Type B pancreatic cell (in vitro differentiated cells): ENCODE data around the gene CEBPB. TPM values are rescaled to one million over a fixed set of nuclear protein-coding genes. Genes with fewer than 3 reads are reported as not detected.

ENCODE experiments used
- DNase-seq: peaks from one replicate; pipeline ENCODE4 v3.0.0; 2021; ENCODE audit warnings: mixed read lengths; ENCODE audit not compliant: unreplicated experiment; ENCODE audit errors: extremely low spot score
- H3K27ac Mint-ChIP-seq: 2 replicates; pipeline ENCODE4 v1.8.0; 2021; ENCODE audit warnings: mild to moderate bottlenecking, mixed read lengths
- H3K27me3 Mint-ChIP-seq: 2 replicates; pipeline ENCODE4 v1.8.0; 2021; ENCODE audit warnings: mixed read lengths
- H3K36me3 Mint-ChIP-seq: 2 replicates; pipeline ENCODE4 v1.8.0; 2021; ENCODE audit warnings: mixed read lengths
- H3K4me1 Mint-ChIP-seq: one replicate; pipeline ENCODE4 v1.8.0; 2021; ENCODE audit warnings: mixed read lengths; ENCODE audit not compliant: unreplicated experiment
- H3K4me3 Mint-ChIP-seq: 2 replicates; pipeline ENCODE4 v1.8.0; 2021; ENCODE audit warnings: mild to moderate bottlenecking, mixed read lengths
- H3K9me3 Mint-ChIP-seq: 2 replicates; pipeline ENCODE4 v1.8.0; 2021; ENCODE audit warnings: mixed read lengths
- total RNA-seq: library from RNA; stranded (reverse); gene quantifications from 2 replicates; pipeline ENCODE4 v1.2.1, GENCODE V29; 2021; ENCODE audit warnings: low replicate concordance
- TF ChIP-seq, protein P1 (sequence below): fragments of 200-600 bp; sonication (generic); conservative IDR thresholded peaks from 2 replicates; pipeline ENCODE4 v1.5.0; 2021; ENCODE audit warnings: antibody characterized with exemption, mild to moderate bottlenecking

CEBPB gene
- total RNA-seq, 1 donor from 2014 or later, result 23.0 TPM

DNA sequence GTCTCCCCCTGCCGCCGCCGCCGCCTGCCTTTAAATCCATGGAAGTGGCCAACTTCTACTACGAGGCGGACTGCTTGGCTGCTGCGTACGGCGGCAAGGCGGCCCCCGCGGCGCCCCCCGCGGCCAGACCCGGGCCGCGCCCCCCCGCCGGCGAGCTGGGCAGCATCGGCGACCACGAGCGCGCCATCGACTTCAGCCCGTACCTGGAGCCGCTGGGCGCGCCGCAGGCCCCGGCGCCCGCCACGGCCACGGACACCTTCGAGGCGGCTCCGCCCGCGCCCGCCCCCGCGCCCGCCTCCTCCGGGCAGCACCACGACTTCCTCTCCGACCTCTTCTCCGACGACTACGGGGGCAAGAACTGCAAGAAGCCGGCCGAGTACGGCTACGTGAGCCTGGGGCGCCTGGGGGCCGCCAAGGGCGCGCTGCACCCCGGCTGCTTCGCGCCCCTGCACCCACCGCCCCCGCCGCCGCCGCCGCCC, 474 bp downstream of the CEBPB start:
- Mint-ChIP-seq H3K27ac (no peak overlapping the region), H3K36me3 (no peaks in the 10 kb centered on the region), H3K4me1 (peaks cover 24% of the 10 kb centered on the region), H3K9me3 (no peaks in the 10 kb centered on the region), H3K27me3 (peaks cover 4% of the 10 kb centered on the region), H3K4me3 (peak overlapping the region; percentile 74)
- DNase-seq, result no peak
- TF ChIP-seq, protein P1, sequence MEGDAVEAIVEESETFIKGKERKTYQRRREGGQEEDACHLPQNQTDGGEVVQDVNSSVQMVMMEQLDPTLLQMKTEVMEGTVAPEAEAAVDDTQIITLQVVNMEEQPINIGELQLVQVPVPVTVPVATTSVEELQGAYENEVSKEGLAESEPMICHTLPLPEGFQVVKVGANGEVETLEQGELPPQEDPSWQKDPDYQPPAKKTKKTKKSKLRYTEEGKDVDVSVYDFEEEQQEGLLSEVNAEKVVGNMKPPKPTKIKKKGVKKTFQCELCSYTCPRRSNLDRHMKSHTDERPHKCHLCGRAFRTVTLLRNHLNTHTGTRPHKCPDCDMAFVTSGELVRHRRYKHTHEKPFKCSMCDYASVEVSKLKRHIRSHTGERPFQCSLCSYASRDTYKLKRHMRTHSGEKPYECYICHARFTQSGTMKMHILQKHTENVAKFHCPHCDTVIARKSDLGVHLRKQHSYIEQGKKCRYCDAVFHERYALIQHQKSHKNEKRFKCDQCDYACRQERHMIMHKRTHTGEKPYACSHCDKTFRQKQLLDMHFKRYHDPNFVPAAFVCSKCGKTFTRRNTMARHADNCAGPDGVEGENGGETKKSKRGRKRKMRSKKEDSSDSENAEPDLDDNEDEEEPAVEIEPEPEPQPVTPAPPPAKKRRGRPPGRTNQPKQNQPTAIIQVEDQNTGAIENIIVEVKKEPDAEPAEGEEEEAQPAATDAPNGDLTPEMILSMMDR, result no peak

DNA sequence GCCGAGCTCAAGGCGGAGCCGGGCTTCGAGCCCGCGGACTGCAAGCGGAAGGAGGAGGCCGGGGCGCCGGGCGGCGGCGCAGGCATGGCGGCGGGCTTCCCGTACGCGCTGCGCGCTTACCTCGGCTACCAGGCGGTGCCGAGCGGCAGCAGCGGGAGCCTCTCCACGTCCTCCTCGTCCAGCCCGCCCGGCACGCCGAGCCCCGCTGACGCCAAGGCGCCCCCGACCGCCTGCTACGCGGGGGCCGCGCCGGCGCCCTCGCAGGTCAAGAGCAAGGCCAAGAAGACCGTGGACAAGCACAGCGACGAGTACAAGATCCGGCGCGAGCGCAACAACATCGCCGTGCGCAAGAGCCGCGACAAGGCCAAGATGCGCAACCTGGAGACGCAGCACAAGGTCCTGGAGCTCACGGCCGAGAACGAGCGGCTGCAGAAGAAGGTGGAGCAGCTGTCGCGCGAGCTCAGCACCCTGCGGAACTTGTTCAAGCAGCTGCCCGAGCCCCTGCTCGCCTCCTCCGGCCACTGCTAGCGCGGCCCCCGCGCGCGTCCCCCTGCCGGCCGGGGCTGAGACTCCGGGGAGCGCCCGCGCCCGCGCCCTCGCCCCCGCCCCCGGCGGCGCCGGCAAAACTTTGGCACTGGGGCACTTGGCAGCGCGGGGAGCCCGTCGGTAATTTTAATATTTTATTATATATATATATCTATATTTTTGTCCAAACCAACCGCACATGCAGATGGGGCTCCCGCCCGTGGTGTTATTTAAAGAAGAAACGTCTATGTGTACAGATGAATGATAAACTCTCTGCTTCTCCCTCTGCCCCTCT, 1.1 kb downstream of the CEBPB start:
- TF ChIP-seq, protein P1, result peak; percentile 83
- no peaks in the 10 kb centered on the region for H3K9me3 Mint-ChIP-seq
- H3K4me1 Mint-ChIP-seq, result peaks cover 20% of the 10 kb centered on the region
- no peaks in the 10 kb centered on the region for H3K27me3 Mint-ChIP-seq
- peak overlapping the region; percentile 96 for H3K4me3 Mint-ChIP-seq
- peak; percentile 84 for DNase-seq
- peak overlapping the region; percentile 96 for H3K27ac Mint-ChIP-seq
- no peaks in the 10 kb centered on the region for H3K36me3 Mint-ChIP-seq

DNA sequence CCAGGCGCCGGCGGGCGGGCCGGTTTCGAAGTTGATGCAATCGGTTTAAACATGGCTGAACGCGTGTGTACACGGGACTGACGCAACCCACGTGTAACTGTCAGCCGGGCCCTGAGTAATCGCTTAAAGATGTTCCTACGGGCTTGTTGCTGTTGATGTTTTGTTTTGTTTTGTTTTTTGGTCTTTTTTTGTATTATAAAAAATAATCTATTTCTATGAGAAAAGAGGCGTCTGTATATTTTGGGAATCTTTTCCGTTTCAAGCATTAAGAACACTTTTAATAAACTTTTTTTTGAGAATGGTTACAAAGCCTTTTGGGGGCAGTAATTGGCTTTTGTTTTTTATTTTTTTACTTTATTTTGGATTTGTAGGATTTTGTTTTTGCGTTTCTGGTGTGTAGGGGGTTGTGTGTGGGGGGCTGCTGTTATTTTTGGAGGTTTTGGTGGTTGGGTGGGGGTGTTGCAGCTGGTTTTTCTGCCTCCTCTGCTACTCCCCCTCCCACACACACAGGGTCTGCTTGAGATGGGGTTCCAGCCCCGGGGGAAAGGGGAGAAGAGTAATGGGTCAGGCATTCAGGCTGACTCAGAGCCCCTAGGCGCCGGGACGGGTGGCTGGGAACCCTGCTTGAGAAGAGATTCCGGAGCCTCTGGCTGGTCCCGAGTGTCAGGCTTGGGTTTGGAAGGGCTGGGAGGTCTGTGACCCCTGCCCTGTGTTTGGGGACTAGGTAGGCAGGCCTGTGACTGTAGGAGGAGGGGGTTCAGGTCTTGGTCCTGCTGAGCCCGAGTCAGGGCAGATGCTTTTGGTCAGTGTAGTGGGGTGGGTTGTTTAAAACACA, 2.0 kb downstream of the CEBPB start:
- Mint-ChIP-seq H3K9me3 (no peaks in the 10 kb centered on the region), H3K27ac (peak overlapping the region; percentile 96), H3K36me3 (no peaks in the 10 kb centered on the region), H3K4me1 (peaks cover 25% of the 10 kb centered on the region), H3K4me3 (peak overlapping the region; percentile 96), H3K27me3 (no peaks in the 10 kb centered on the region)
- no peak for DNase-seq
- TF ChIP-seq, protein P1, result no peak

DNA sequence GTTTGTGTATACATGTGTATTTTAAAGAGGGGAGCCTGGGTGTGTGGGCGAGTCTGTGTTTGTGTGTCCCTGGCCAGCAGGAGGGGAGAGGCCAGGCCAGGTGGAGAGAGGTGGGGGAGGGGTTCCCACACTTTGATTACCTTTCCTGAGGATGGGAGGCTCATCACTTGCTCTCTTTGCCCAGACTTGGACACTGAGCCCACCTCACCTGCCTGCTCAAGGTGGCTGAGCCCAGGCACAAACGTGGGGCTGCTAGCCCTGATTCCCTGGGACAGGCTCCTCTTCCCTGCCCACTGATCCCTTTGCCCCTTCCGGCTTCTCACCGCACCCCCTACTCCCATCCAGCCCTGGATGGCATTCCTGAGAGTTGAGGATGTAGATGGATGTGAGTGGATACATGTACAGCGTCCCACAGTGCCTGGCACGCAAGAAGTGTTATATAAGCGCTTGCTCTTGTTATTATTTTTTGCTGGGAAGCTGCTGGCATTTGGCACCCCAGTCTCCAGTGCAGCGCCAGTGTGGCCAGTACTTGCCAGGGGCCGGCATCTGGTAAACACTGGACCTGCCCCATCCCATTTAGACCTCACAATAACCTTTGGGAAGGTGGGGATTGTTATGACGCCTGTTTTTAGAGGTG, 2.7 kb downstream of the CEBPB start:
- TF ChIP-seq, protein P1, result no peak
- H3K27ac Mint-ChIP-seq, result peak overlapping the region; percentile 96
- no peak for DNase-seq
- H3K27me3 Mint-ChIP-seq, result no peaks in the 10 kb centered on the region
- H3K9me3 Mint-ChIP-seq, result no peaks in the 10 kb centered on the region
- peak overlapping the region; percentile 96 for H3K4me3 Mint-ChIP-seq
- H3K36me3 Mint-ChIP-seq, result no peaks in the 10 kb centered on the region
- H3K4me1 Mint-ChIP-seq, result peaks cover 25% of the 10 kb centered on the region

DNA sequence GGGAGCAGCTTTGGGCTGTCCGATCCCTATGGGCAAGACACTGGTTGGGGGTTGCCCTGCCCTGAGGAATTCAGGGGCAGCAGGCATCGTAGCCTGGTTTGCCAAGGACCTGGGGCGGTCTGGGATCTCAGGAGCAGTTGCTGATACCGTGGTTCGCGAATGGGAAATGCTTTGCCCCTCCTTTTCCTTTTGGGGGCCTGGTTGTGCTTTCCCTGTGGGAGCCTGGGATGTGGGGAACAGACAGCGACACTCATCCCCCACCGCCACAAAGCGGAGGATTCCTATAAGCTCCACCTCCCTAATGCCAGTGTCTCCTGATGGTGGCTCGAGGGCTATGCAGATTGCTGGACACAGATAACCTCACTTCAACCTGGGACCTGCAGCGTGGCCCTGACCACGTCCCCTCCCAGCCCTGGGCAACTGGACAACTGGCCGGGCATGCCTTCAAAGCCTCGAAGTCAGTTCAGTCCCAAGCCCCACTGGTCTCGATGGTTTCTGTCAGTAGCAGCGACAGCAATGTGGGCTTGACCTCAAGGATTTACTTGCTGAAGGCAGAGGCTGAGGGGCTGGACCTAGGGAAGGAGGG, 3.3 kb downstream of the CEBPB start:
- peaks cover 25% of the 10 kb centered on the region for H3K4me1 Mint-ChIP-seq

More for the DNA sequence above, 3.3 kb downstream of the CEBPB start:
- TF ChIP-seq, protein P1, result no peak
- no peak for DNase-seq
- Mint-ChIP-seq H3K36me3 (no peaks in the 10 kb centered on the region), H3K9me3 (no peaks in the 10 kb centered on the region), H3K27ac (peak overlapping the region; percentile 96), H3K27me3 (no peaks in the 10 kb centered on the region), H3K4me3 (peak overlapping the region; percentile 96)
